Large intestine (tissue), 3 donors: ENCODE measurements around the gene KRTAP4-9. TPM values are rescaled to one million over a fixed set of nuclear protein-coding genes. Genes with fewer than 3 reads are reported as not detected.
"Not testable (repeated sequence)": the region's sequence is repeated elsewhere in the genome, so short reads cannot be mapped to it uniquely, and the experiment has no call there.

Experiments used
- DNase-seq, 2 donors: peaks; one replicate each; pipeline versions ENCODE4 v3.0.0 to v3.0.0-alpha.2; 2013
- H3K27ac ChIP-seq: one replicate; pipeline ENCODE4 v1.5.1; 2013; ENCODE audit warnings: low read length
- H3K27me3 ChIP-seq: 2 replicates; pipeline ENCODE4 v1.6.1; 2013; ENCODE audit warnings: low read length; ENCODE audit not compliant: control insufficient read depth, insufficient read depth
- H3K36me3 ChIP-seq: 2 replicates; pipeline ENCODE4 v1.6.1; 2013; ENCODE audit warnings: low read length; ENCODE audit not compliant: control insufficient read depth, insufficient read depth
- H3K4me1 ChIP-seq: one replicate; pipeline ENCODE4 v1.6.1; 2013; ENCODE audit warnings: low read length; ENCODE audit not compliant: control insufficient read depth, insufficient read depth
- H3K4me3 ChIP-seq: one replicate; pipeline ENCODE4 v1.5.1; 2013; ENCODE audit warnings: low read length
- H3K9me3 ChIP-seq: one replicate; pipeline ENCODE4 v1.6.1; 2013; ENCODE audit warnings: mild to moderate bottlenecking, low read depth, low read length, moderate library complexity; ENCODE audit not compliant: control insufficient read depth
- WGBS: methylation state at CpG from one replicate; pipeline ENCODE4 v1.1.5; 2013; ENCODE audit warnings: low lambda C conversion rate; ENCODE audit not compliant: insufficient coverage; 5-methylcytosine and 5-hydroxymethylcytosine counted together
- polyA plus RNA-seq: library from polyadenylated mRNA; unstranded; fragments of 120-200 nt; gene quantifications from one replicate; pipeline ENCODE4 v1.2.1, GENCODE V29; 2013

Gene KRTAP4-9
- polyA plus RNA-seq, 1 donor, result not detected

- Histone ChIP-seq H3K27me3 (peaks cover 3% of the 10 kb centered on the region), H3K36me3 (no peaks in the 10 kb centered on the region), H3K27ac (no peak within 1 kb of the TSS), H3K4me3 (no peak within 1 kb of the TSS), H3K9me3 (no peaks in the 10 kb centered on the region), H3K4me1 (no peaks in the 10 kb centered on the region)
- DNase-seq, result no peak
- WGBS, result no CpG with 5 or more reads among the region's 4 CpGs
These were observed 7.1 kb upstream of the KRTAP4-9 start, which contains the start of gene KRTAP4-8 for GRCh38 chr17:41098042-41098441. Gene KRTAP4-8, minus strand, starts transcription at chr17:41098142. Its CDS starts 58 bp downstream, at chr17:41098084.

GRCh38 chr17:41098481-41098880 lies 6.7 kb upstream of the KRTAP4-9 start:
- Histone ChIP-seq H3K27ac (no peak overlapping the region), H3K27me3 (peaks cover 3% of the 10 kb centered on the region), H3K9me3 (no peaks in the 10 kb centered on the region), H3K4me3 (no peak overlapping the region), H3K4me1 (no peaks in the 10 kb centered on the region), H3K36me3 (no peaks in the 10 kb centered on the region)
- DNase-seq, result no peak
- no CpG with 5 or more reads among the region's 6 CpGs for WGBS

GRCh38 chr17:41099682-41100480 lies 5.3 kb upstream of the KRTAP4-9 start:
- H3K27ac ChIP-seq, H3K4me1 ChIP-seq, H3K36me3 ChIP-seq, DNase-seq, H3K4me3 ChIP-seq, H3K9me3 ChIP-seq, H3K27me3 ChIP-seq: not testable (repeated sequence)
- WGBS, result no CpG with 5 or more reads among the region's 7 CpGs

GRCh38 chr17:41101586-41102259 lies 3.5 kb upstream of the KRTAP4-9 start, which contains the start of gene KRTAP4-16:
Gene KRTAP4-16, minus strand, starts transcription at chr17:41102209. Its CDS starts 0 bp downstream, at chr17:41102209.
- no peaks in the 10 kb centered on the region for H3K27me3 ChIP-seq
- DNase-seq, result no peak
- H3K36me3 ChIP-seq, result no peaks in the 10 kb centered on the region
- H3K4me1 ChIP-seq, result no peaks in the 10 kb centered on the region
- no CpG with 5 or more reads among the region's 10 CpGs for whole genome bisulfite sequencing
- H3K27ac ChIP-seq, result no peak within 1 kb of the TSS
- no peaks in the 10 kb centered on the region for H3K9me3 ChIP-seq
- H3K4me3 ChIP-seq, result no peak within 1 kb of the TSS

GRCh38 chr17:41103896-41104295 lies 1.3 kb upstream of the KRTAP4-9 start:
- WGBS, result no CpG with 5 or more reads among the region's 1 CpG
- Histone ChIP-seq H3K36me3 (no peaks in the 10 kb centered on the region), H3K4me1 (no peaks in the 10 kb centered on the region), H3K9me3 (no peaks in the 10 kb centered on the region), H3K27me3 (peaks cover 4% of the 10 kb centered on the region), H3K27ac (no peak overlapping the region), H3K4me3 (no peak overlapping the region)
- DNase-seq, result no peak

- H3K9me3 ChIP-seq, DNase-seq, H3K27ac ChIP-seq, H3K27me3 ChIP-seq, H3K4me1 ChIP-seq, H3K36me3 ChIP-seq, H3K4me3 ChIP-seq: not testable (repeated sequence)
- WGBS, result no CpG with 5 or more reads among the region's 2 CpGs
These were observed 677 bp upstream of the KRTAP4-9 start for GRCh38 chr17:41104386-41105038.

- H3K36me3 ChIP-seq, result no peaks in the 10 kb centered on the region
- H3K4me1 ChIP-seq, result no peaks in the 10 kb centered on the region
- no peak overlapping the region for H3K4me3 ChIP-seq
- no CpG with 5 or more reads among the region's 1 CpG for WGBS
- no peaks in the 10 kb centered on the region for H3K9me3 ChIP-seq
- DNase-seq, result no peak
- peaks cover 4% of the 10 kb centered on the region for H3K27me3 ChIP-seq
- no peak overlapping the region for H3K27ac ChIP-seq
These were observed 2.8 kb downstream of the KRTAP4-9 start for GRCh38 chr17:41107941-41108450.

- 80% methylated on average over 1 of the region's 1 CpG for WGBS
These were observed 3.7 kb downstream of the KRTAP4-9 start for GRCh38 chr17:41108728-41109386.

GRCh38 chr17:41111151-41111885 lies 6.1 kb downstream of the KRTAP4-9 start:
- H3K9me3 ChIP-seq, result no peaks in the 10 kb centered on the region
- WGBS, result 100% methylated on average over 1 of the region's 2 CpGs
- DNase-seq, result no peak
- H3K4me3 ChIP-seq, result no peak overlapping the region
- no peak overlapping the region for H3K27ac ChIP-seq
- no peaks in the 10 kb centered on the region for H3K4me1 ChIP-seq
- peaks cover 4% of the 10 kb centered on the region for H3K27me3 ChIP-seq
- no peaks in the 10 kb centered on the region for H3K36me3 ChIP-seq

More at GRCh38 chr17:41108728-41109386, 3.7 kb downstream of the KRTAP4-9 start:
- not testable (repeated sequence) for DNase-seq, H3K9me3 ChIP-seq, H3K27me3 ChIP-seq, H3K36me3 ChIP-seq, H3K4me1 ChIP-seq, H3K4me3 ChIP-seq, H3K27ac ChIP-seq
